GM21390 (cell line): ENCODE measurements around the gene ZNF485.
"Not testable (repeated sequence)": the region's sequence is repeated elsewhere in the genome, so short reads cannot be mapped to it uniquely, and the experiment has no call there.

Experiments
- ATAC-seq: cut with Tn5 transposase; IDR thresholded peaks from one replicate; pipeline ENCODE4 v1.9.1; 2021; ENCODE audit not compliant: unreplicated experiment

The ZNF485 gene

DNA sequence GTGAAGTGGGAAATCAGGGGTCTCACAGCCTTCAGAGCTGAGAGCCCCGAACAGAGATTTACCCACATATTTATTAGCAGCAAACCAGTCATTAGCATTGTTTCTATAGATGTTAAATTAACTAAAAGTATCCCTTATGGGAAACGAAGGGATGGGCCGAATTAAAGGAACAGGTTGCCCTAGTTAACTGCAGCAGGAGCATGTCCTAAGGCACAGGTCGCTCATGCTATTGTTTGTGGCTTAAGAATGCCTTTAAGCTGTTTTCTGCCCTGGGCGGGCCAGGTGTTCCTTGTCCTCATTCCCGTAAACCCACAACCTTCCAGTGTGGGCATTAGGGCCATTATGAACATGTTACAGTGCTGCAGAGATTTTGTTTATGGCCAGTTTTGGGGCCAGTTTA is 4.7 kb upstream of the ZNF485 start:
- not testable (repeated sequence) for ATAC-seq

DNA sequence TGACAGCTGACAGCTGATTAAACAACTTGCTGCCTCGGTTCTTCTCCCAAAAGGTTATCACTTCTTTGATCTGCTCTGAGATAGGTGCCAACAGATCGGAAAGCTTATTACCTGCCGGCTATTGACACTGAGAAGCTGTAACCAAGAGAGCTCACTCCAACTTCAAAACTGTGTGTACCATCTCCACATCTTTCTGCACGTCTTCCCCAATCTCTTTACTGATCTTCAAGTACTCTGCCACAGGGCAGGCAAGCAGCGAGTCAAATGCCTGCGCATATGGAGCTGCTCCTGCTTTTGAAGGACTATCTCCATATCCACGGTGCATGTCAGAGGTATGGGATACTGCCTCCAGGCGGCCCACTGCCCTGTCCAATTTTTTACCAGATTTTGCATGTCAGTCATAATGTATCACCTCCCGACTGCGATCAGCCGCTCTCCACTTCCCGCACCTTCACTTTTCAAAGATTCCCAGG is 352 bp upstream of the ZNF485 start:
- ATAC-seq, result peak; percentile 16

DNA sequence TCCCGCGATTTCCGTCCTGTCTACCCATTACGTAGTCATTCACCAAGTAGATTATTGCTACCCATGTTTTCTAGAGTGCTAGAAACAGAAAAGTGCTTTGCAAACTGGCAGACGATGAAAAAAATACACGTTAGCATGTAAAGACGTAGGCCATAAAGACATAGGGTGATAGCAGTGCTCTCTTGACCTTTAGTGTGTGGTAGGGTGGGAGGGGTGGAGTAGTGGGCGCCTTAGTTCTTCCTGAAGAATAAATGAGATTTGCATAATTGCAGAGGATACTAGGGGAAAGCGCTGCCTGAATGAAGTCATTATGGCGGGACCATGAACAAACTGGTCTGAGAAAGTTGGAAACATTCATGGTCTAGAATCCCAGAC is 948 bp downstream of the ZNF485 start:
- ATAC-seq, result no peak

DNA sequence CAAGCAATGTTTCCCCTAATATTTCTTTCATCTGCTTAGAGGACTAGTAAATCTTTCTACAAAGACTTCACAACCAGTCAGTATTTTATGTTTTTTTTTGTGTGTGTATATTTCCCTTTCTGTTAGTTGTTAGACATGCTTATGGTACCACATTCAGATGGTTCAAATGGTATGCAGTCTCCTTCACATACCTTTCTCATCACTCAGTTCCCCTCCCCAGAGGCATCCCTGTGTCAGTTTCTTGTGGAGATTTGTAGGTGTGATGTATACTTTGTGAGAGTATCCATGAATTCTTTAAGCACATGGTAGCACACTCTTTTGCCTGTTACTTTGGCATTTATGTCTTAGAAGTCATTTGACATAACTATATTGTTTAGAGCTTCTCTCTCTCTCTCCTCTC is 4.4 kb downstream of the ZNF485 start:
- no peak for ATAC-seq

GRCh38 chr10:43616697-43617370 is 10.6 kb downstream of the ZNF485 start:
- no peak for ATAC-seq

- ATAC-seq, result no peak
These were observed 13.1 kb downstream of the ZNF485 start for GRCh38 chr10:43619368-43619767.

GRCh38 chr10:43622038-43622437 is 15.8 kb downstream of the ZNF485 start:
- no peak for ATAC-seq

DNA sequence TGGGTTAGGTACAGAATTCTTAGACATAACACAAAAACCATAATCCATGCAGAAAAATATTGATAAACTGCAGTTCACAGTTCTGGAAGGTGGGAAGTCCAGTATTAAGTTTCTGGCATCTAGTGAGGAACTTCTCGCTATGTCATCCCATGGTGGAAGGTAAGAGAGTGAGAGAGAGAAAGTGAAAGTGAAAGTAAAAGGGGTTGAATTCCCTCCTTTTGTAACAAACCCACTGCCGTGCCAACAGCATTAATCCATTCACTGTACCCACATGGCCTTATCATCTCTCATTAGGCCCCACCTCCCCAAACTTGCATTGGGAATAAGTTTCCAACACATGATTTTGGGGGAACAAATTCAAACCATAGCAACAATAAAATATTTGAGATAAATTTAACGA is 17.1 kb downstream of the ZNF485 start:
- ATAC-seq, result no peak

GRCh38 chr10:43627942-43628341 is 21.7 kb downstream of the ZNF485 start:
- ATAC-seq, result no peak

DNA sequence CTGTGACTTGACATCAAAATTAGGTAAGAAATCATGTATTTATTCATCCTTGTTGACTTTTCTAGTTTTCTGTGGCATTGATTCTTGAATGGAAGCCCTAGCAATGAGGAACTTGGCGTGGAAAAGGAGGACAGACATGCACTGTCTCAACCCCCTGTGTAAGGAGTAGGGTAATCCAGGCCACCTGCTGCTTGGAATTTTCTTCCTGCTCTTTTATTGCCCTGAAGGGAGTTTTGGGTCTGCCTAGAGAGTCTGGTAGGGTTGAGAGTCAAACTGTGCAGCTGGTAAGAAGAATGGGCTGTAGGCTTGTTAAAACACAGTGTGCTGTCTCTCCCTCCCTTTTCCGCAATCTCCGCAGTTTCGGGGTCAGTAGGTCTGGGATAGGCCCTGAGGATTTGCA is 22.7 kb downstream of the ZNF485 start:
- ATAC-seq, result no peak

GRCh38 chr10:43635816-43636215 is 29.6 kb downstream of the ZNF485 start:
- ATAC-seq, result not testable (repeated sequence)

DNA sequence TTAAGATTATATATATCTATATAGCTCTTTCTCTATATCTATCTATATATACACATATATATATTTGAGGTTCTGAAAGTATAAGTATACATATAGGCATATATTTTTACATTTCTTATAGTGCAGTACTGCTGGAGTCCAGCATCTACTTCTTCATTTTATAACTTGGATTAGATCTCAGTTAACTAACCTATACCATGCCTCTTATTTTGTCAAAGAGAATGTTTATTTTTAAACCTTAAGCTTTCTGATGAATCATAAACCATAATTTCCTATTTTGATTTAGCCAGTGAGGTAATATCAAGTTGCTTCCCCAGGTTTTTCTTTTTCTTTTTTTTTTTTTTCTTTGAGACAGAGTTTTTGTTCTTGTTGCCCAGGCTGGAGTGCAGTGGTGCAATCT is 34.4 kb downstream of the ZNF485 start:
- ATAC-seq, result no peak

- ATAC-seq, result no peak
These were observed 38.0 kb downstream of the ZNF485 start for GRCh38 chr10:43644252-43644651.

- no peak for ATAC-seq
These were observed 39.6 kb downstream of the ZNF485 start for GRCh38 chr10:43645866-43646265.

GRCh38 chr10:43647576-43647975 is 41.3 kb downstream of the ZNF485 start:
- no peak for ATAC-seq

- ATAC-seq, result no peak
These were observed 41.8 kb downstream of the ZNF485 start for GRCh38 chr10:43648095-43648397.

DNA sequence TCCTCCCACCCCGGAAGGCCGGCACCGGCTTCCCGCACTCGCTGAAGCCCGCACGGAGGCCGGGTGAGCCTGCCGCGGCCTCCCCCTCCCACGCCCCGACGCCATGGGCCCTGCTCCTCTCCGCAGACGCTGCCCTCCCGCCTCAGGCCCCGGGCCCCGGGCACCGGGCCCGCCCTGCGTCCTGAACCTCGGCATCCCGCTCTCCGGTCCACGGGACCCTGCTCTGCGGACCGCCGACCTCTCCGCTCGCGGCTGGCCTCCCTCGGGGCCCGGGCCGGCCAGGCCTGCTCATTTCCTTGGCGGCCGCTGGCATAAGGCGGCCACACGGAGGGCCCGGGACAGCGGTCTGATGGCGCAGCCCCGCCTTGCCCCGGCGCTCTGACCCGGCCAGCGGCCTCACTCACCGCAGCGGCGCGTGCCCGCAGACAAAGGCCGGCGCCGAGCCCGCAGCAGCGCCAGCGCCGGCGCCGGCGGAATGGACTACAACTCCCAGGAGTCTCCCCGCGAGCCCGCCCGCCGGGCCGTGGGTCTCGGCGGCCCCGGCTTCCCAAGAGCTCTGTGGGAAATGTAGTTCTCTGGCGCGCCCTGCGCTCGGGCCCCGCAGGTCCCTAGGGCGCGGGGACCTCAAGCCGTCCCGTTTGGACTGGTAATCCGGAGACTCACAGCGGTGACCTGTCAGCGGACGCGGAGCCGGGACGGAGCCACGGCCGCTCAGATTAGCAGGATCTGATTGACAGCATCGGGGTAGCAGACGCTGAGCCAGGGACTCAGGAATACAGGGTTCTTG is 42.4 kb downstream of the ZNF485 start, which contains the start of gene ZNF32:
Gene ZNF32, minus strand, starts transcription at position 484 of the 787 bp plus-strand sequence. CDS start 2,748 bp downstream, outside the sequence.
- peak; percentile 100 for ATAC-seq

DNA sequence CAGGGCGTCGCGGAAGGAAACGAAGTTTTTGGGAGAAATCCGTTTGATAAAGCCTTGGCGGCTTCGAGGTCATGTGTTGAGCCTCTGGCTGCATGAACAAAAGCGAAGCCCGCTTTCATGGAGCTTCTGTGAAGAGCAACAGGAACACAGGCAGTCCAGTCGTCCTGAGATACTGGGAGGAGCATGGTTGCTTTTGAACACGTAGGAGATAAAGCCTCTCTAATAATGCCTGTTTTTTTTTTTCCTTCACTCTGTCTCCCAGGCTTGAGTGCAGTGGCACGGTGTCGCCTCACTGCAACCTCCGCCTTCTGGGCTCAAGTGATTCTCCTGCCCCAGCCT is 42.9 kb downstream of the ZNF485 start:
- peak; percentile 2 for ATAC-seq

DNA sequence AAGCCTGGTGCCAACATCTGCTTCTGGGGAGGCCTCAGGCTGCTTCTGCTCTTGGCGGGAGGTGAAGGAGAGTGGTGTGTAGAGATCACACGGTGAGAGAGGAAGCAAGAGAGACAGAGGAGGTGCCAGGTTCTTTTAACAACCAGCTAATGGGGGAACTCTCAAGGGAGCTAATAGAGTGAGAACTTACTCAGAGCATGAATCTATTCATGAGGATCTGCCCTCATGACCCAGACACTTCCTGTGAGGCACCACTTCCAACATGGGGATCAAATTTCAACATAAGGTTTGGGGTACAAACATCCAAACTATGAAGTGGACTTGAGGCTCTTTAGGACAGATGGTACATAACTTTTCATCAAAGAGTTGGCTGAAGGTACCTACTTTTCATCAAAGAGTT is 47.5 kb downstream of the ZNF485 start:
- ATAC-seq, result no peak

DNA sequence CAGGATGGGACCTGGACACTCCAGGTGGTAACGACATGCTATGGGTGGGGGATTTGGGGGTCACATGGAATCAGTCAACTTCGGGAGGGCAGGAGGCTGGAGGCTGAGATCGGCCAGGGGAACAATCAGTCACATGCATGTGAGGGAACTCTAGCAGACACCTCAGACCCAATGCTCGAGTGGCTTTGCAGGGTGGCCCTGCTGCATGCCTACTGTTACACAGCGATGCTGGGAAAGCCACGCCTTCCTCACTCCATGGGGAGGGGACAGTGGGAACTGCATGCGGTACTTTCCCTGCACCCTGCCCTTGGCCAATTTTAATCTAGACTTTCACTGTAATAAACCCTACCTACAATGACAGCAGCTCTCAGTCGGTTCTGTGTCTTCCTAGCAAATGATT is 49.1 kb downstream of the ZNF485 start:
- ATAC-seq, result no peak

DNA sequence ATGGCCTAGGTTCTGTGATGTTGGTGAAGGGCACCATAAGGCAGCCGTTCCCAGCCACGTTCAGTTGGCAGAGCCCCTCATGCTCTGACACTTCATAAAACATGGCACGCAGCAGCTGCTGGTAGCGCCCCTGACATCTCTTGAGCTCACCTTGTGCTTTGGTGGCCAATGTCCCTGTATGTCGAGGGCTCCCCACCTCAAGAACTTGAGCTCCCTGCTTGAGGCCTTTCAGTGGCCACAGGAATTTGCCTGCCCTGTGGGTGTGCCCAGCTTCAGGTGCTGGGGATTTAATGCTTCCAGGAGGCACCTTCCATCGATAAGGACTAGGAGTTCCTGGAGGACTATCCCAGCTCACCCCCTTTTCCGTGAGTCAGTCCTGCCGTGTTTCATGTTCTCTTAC is 52.0 kb downstream of the ZNF485 start:
- no peak for ATAC-seq

DNA sequence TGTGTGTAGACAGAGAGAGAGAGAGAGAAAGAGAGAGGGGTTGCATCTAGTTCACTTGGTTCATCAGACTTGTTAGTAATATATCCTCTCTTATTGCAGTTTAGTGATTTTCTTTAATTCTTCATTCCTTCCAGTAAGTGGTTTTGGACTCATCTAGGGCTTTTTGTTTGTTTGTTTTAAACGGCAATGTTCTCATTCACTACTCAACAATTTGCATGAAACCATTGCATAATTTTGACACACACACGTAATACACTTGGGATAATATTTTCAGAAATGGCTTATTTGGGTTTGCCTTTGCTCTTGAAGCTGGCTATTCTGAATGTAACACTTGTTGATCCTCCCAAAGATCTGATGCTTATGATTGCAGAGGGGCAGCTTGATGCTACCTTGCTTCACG is 58.8 kb downstream of the ZNF485 start:
- ATAC-seq, result no peak

DNA sequence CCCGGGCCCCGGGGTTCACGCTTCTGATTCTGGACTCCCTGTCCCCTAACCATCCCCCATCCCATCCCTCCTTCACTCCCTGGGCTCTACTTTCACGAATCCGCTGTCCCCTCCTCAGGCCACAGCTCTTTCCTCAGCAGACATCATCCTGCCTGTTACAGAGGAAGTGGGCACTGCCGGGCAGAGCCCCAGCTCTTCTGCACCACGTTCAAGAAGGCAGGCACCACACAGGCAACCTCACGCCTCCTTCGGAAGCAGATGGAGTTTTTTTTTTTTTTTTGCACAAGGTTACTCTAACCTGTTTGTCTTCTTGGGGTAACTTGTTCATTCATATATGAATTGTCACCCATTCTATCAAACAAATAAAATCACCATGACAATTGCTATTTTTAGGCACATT is 60.3 kb downstream of the ZNF485 start:
- ATAC-seq, result no peak
